Effector memory CD4-positive, alpha-beta T cell (primary cell): ENCODE results near the gene ZSCAN31.

ENCODE experiments used
- DNase-seq, 3 donors: peaks; one replicate each; pipeline ENCODE4 v3.0.0-alpha.2; 2020
- H3K27ac ChIP-seq: 2 replicates; pipeline ENCODE4 v1.7.0; 2013; ENCODE audit warnings: mild to moderate bottlenecking, low read length, moderate library complexity; ENCODE audit not compliant: insufficient read depth, poor library complexity, severe bottlenecking
- H3K27me3 ChIP-seq: replicated peaks from 2 replicates; pipeline ENCODE4 v1.7.0; 2013; ENCODE audit warnings: mild to moderate bottlenecking, low read length; ENCODE audit not compliant: insufficient read depth, control insufficient read depth, poor library complexity, severe bottlenecking
- H3K36me3 ChIP-seq: 2 replicates; pipeline ENCODE4 v1.7.0; 2013; ENCODE audit warnings: mild to moderate bottlenecking, low read length, moderate library complexity; ENCODE audit not compliant: control insufficient read depth, insufficient read depth
- H3K4me1 ChIP-seq: 2 replicates; pipeline ENCODE4 v1.7.0; 2013; ENCODE audit warnings: low read length, mild to moderate bottlenecking; ENCODE audit not compliant: control insufficient read depth, insufficient read depth, poor library complexity, severe bottlenecking
- H3K4me3 ChIP-seq: 2 replicates; pipeline ENCODE4 v1.7.0; 2013; ENCODE audit warnings: low read length, low read depth, mild to moderate bottlenecking; ENCODE audit not compliant: insufficient read depth, poor library complexity, severe bottlenecking
- H3K9me3 ChIP-seq: 2 replicates; pipeline ENCODE4 v1.7.0; 2013; ENCODE audit warnings: mild to moderate bottlenecking, low read length, moderate library complexity; ENCODE audit not compliant: control insufficient read depth
- total RNA-seq, 3 donors: gene quantifications; one replicate each; lab custom pipeline; 2026; lab: John Stamatoyannopoulos, UW

ZSCAN31 gene
- total RNA-seq, result 1.2 to 2.3 (median 1.7) reads per million in 3 donors

DNA sequence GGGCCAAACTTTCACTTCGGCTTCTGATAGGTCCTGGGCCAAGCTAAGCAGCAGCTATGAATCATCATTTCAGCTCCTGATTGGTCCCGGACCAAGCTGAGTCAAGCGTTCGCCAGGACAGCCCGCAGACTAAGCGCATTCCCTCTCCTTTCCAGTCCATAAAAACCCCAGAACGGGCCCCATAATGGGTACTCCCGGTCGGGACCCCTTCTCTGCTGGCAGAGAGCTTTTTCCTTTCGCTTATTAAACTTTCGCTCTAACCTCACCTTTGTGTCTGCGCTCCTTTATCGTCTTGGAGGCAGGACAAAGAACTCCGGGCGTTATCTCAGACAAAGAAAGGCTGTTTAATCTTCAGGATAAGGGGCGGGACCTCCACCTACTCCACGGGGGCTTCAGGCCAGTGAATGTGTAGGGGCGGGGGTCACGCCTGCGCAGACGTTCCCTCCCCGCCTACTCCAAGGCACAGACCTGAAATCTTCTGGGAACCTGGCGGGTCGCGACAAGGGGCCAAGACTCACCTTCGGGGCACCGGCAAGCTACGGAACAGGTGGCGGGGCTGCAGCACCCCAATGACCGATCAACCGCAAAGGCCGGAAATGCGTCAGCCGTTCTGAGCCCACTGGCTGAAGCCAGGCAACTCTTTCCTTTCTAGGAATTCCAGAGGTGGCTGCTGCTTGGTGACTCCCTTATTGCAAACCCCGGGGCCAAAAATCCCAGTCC is at the start of gene ZSCAN31:
ZSCAN31 (minus strand) TSS at position 585 of the 720 bp plus-strand sequence. CDS start 6,465 bp downstream, outside the sequence.
- H3K27ac ChIP-seq, result peak within 1 kb of the TSS; percentile 89
- H3K36me3 ChIP-seq, result no peaks in the 10 kb centered on the region
- H3K9me3 ChIP-seq, result no peaks in the 10 kb centered on the region
- peak within 1 kb of the TSS; percentile 78 for H3K4me3 ChIP-seq
- peaks cover 9% of the 10 kb centered on the region for H3K4me1 ChIP-seq
- peak; percentile 74 to 81 (median 77) for DNase-seq
- no peaks in the 10 kb centered on the region for H3K27me3 ChIP-seq

DNA sequence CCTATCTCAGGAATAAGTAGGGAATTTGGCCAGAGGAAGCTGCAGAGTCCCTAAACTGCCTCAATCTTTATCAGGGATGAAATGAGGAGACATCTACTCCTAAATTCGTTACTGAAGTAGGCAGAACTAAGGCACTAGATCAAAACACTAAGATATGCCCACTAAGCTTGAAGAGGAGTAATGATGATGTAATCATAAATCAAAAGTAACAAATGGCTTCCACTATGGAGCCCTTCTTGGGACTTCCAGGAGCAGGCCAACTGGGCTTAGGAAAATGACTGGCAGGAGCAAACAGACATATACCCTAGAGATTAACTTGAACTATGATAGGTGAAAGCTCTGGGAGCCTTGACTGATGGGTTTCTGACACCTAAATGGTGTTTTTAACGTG is 48.2 kb upstream of the ZSCAN31 start:
- H3K4me3 ChIP-seq, result no peak overlapping the region
- H3K9me3 ChIP-seq, result no peaks in the 10 kb centered on the region
- H3K27me3 ChIP-seq, result no peaks in the 10 kb centered on the region
- no peaks in the 10 kb centered on the region for H3K4me1 ChIP-seq
- DNase-seq, result no peak
- H3K36me3 ChIP-seq, result peaks cover 8% of the 10 kb centered on the region
- no peak overlapping the region for H3K27ac ChIP-seq

DNA sequence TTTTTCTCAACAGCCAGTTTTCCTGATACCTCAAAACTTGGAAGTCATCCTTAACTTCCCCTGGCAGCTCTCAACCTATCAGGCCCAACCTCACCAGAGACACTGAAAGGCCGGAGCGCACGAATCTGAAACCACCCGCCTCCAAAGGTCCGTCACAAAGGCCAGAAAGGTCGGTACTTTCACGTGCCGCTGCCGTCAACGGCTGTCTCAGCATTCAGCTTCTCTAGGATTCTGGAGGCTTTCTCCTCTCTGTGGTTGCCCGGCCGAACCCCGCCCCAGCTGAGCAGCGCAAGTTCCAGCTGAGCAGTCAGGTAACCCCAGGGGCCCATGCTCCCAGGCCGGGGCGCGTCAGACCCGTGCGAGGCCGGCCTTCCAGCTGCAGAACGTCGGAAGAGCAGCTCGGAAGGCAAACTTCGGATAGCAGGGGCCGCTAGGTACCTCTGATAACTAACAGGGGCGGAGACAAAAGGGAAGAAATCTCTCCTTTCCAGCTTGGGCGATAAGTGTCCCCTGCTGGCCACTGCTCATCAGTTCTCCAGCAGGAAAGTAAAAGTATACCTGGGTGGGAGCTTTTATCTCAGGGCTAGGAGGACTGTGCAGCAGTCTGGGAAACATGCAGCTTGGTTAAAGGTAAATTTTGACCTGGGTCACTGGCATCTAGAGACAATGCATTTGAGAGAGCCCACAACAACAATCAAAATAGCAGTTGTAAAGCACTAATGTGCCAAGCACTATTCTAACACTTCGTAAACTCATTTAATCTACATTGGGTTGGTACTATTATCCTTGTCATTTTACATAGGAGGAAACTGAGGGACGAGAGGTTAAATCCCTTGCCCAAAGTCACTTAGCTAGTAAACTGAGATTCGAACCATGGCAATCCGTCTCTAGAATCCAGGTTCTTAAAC is 47.5 kb upstream of the ZSCAN31 start:
- no peaks in the 10 kb centered on the region for H3K9me3 ChIP-seq
- H3K4me3 ChIP-seq, result no peak overlapping the region
- no peaks in the 10 kb centered on the region for H3K27me3 ChIP-seq
- peaks cover 8% of the 10 kb centered on the region for H3K36me3 ChIP-seq
- no peaks in the 10 kb centered on the region for H3K4me1 ChIP-seq
- H3K27ac ChIP-seq, result no peak overlapping the region
- DNase-seq, result no peak

DNA sequence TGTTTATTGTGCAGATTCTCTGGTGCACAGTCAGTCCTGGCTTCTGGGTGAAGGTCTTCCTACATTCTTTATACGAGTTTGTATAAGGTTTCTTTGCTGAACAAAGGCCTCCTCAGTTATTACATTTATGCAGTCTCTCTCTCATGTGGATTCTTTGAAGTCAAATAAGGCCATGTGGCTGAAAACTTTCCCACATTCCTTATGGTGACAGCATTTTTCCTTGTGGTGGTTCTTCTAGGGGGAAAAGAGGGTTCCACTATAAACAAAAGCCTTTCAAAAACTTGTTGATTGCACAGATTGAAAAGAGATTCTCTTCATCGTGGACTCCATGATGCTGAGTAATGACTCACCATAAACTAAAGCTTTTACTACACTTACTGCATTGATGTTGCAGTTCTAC is 44.4 kb upstream of the ZSCAN31 start:
- Histone ChIP-seq H3K4me3 (no peak overlapping the region), H3K27me3 (no peaks in the 10 kb centered on the region), H3K27ac (no peak overlapping the region), H3K9me3 (no peaks in the 10 kb centered on the region), H3K4me1 (no peaks in the 10 kb centered on the region), H3K36me3 (peaks cover 8% of the 10 kb centered on the region)
- no peak for DNase-seq

DNA sequence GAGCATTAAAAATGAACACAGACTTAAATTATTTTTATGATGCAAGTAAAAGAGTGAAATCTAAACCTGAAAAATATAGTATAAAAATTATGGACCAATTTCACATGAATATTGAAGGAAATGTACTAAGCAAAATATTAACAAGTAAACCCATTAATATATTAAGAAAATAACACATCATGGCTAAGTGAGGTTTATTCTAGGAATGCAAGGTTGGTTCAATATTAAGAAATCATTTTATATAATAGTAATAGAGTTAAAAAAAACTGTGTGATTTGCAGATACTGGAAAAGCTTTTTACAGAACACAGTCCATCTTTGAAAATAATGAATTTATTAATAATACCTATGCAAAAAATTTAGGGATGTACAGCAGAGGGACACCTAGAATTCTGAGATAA is 42.7 kb upstream of the ZSCAN31 start:
- Histone ChIP-seq H3K9me3 (no peaks in the 10 kb centered on the region), H3K4me1 (no peaks in the 10 kb centered on the region), H3K27ac (no peak overlapping the region), H3K36me3 (peaks cover 8% of the 10 kb centered on the region), H3K27me3 (no peaks in the 10 kb centered on the region), H3K4me3 (no peak overlapping the region)
- no peak for DNase-seq

DNA sequence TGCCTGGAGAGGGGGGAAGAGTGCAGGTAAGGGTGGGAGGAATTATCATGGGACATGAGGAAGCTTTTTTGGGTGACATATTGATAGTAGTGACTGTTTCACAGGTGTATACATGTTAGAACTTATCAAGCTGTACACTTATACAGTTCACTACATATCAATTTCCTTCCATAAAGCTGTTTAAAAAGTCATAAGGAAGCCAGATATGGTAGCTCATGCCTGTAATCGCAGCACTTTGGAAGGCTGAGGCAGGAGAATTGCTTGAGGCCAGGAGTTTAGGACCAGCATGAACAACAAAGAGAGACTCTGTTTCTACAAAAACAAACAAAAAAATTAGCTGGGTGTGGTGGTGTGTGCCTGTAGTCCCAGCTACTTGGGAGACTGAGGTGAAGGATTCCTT is 41.9 kb upstream of the ZSCAN31 start:
- H3K27ac ChIP-seq, result no peak overlapping the region
- H3K36me3 ChIP-seq, result peaks cover 8% of the 10 kb centered on the region
- no peak overlapping the region for H3K4me3 ChIP-seq
- DNase-seq, result no peak
- no peaks in the 10 kb centered on the region for H3K9me3 ChIP-seq
- H3K4me1 ChIP-seq, result no peaks in the 10 kb centered on the region
- H3K27me3 ChIP-seq, result no peaks in the 10 kb centered on the region

DNA sequence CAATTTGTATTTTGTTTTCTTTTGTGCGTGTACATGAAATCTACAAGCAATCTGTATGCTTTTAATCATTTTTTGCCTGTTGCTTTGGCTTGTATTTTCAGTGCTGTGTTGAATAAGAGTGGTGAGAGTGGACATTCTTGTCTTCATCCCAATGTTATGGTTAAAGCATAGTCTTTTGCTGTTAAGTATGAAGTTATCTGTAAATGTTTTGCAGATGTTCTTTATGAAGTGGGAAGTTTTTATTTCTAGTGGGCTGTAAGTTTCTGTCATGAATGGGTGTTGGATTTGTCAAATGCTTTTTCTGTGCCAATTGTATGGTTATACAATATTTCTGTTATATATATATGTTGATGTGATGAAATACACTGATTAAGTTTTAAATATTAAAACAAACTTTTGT is 38.0 kb upstream of the ZSCAN31 start:
- Histone ChIP-seq H3K4me1 (no peaks in the 10 kb centered on the region), H3K9me3 (no peaks in the 10 kb centered on the region), H3K27me3 (no peaks in the 10 kb centered on the region), H3K4me3 (no peak overlapping the region), H3K36me3 (no peaks in the 10 kb centered on the region), H3K27ac (no peak overlapping the region)
- no peak for DNase-seq

DNA sequence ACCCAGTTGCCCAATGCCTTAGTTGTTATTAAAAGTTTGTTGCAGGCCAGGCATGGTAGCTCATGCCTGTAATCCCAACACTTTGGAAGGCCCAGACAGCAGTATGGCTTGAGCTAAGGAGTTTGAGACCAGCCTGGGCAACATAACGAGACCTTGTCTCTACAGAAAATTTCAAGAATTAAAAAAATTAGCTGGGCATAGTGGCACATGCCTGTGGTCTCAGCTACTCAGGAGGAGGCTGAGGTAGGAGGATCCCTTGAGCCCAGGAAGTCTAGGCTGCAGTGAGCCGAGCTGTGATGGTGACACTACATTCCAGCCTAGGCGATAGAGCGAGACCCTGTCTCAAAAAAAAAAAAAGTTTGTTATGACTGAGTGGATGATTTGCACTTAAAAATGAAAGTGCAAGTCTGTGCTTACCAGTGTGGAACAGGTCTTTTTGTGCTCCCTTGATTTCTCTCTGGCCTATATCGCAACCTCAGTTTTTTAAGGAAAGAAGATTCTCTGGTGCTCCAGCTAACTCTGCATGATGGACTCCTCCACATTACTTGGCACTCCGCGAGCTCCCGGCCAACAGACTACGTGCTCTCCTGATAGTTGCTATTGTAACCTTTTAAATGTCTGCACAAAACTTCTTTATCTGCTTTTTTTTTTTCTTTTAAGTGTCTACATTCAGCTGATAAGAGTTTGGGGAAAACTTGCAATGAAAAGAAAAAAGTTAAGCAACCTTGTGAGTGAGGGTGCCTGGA is 35.9 kb upstream of the ZSCAN31 start:
- H3K4me1 ChIP-seq, result no peaks in the 10 kb centered on the region
- H3K36me3 ChIP-seq, result no peaks in the 10 kb centered on the region
- H3K27me3 ChIP-seq, result no peaks in the 10 kb centered on the region
- no peaks in the 10 kb centered on the region for H3K9me3 ChIP-seq
- DNase-seq, result no peak
- H3K4me3 ChIP-seq, result no peak overlapping the region
- H3K27ac ChIP-seq, result no peak overlapping the region

DNA sequence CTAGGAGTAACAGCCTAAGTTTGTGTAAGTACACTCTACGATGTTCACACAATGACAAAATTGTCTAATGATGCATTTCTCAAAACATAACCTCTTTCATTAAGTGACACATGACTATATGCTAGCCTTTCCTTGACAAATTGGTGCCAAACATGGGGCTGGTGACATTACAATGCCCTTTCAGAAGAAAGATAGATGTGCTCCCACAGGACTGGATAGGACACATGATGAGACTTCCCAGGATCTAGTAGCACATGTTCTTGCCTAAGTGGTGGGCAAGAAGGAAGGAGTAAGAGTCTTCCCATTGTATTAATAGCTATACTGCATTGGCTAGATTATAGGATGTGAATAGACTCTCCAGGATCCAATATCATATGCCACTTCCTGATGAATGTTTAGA is 35.3 kb upstream of the ZSCAN31 start:
- no peaks in the 10 kb centered on the region for H3K27me3 ChIP-seq
- no peak for DNase-seq
- H3K4me3 ChIP-seq, result no peak overlapping the region
- no peaks in the 10 kb centered on the region for H3K9me3 ChIP-seq
- H3K4me1 ChIP-seq, result no peaks in the 10 kb centered on the region
- H3K36me3 ChIP-seq, result no peaks in the 10 kb centered on the region
- H3K27ac ChIP-seq, result no peak overlapping the region
